Activated B cell treated with CpG ODN at 0.5 μM for 24 hours (primary cell): ENCODE results near the gene KIF26B. TPM values are rescaled to one million over a fixed set of nuclear protein-coding genes. Genes with fewer than 3 reads are reported as not detected.

Source experiments
- ATAC-seq: fragments of 200-7000 bp; cut with Tn5 transposase; one replicate; pipeline ENCODE4 v1.10.0; 2021; ENCODE audit warnings: low read depth, mild to moderate bottlenecking, moderate library complexity
- CTCF ChIA-PET: fragments of 350-600 bp; sonication (Branson Sonifier 250); formaldehyde crosslinking; loops from one replicate; lab custom pipeline; 2021; ENCODE audit warnings: antibody characterized with exemption; lab: Charles Lee
- POLR2A ChIA-PET: fragments of 350-600 bp; sonication (Branson Sonifier 250); formaldehyde crosslinking; loops from one replicate; lab custom pipeline; 2021; ENCODE audit warnings: antibody characterized with exemption; lab: Charles Lee
- DNase-seq: peaks from one replicate; pipeline ENCODE4 v3.0.0; 2022
- H3K27ac Mint-ChIP-seq: one replicate; pipeline ENCODE4 v1.8.0; 2020; ENCODE audit warnings: mixed read lengths
- H3K27me3 Mint-ChIP-seq: one replicate; pipeline ENCODE4 v1.8.0; 2021; ENCODE audit warnings: mixed read lengths
- H3K36me3 Mint-ChIP-seq: one replicate; pipeline ENCODE4 v1.8.0; 2021; ENCODE audit warnings: low read depth, mixed read lengths
- H3K4me1 Mint-ChIP-seq: one replicate; pipeline ENCODE4 v1.8.0; 2021; ENCODE audit warnings: mixed read lengths
- H3K4me3 Mint-ChIP-seq: one replicate; pipeline ENCODE4 v1.8.0; 2020; ENCODE audit warnings: mild to moderate bottlenecking, mixed read lengths
- H3K9me3 Mint-ChIP-seq: one replicate; pipeline ENCODE4 v1.8.0; 2020; ENCODE audit warnings: mixed read lengths
- CTCF ChIP-seq: fragments of 200-600 bp; IDR thresholded peaks from one replicate; pipeline ENCODE4 v1.8.0; 2022; ENCODE audit warnings: antibody characterized with exemption, mild to moderate bottlenecking
- intact Hi-C: fragments of 100-400 bp; cut with micrococcal nuclease; formaldehyde crosslinking; loops from one replicate; pipeline ENCODE4 v1.15.1; 2024
- total RNA-seq: library from RNA; stranded (reverse); gene quantifications from 2 replicates; pipeline ENCODE4 v1.2.3, GENCODE V29; 2022

KIF26B gene
- total RNA-seq, 1 donor from 2014 or later = 1.7 TPM

GRCh38 chr1:245538671-245539070 is 383.9 kb downstream of the KIF26B start:
- no peak for TF ChIP-seq CTCF
- no peaks in the 10 kb centered on the region for H3K4me1 Mint-ChIP-seq
- no peak overlapping the region for H3K4me3 Mint-ChIP-seq
- H3K9me3 Mint-ChIP-seq = no peaks in the 10 kb centered on the region
- POLR2A ChIA-PET = no interaction called here
- DNase-seq (no peak), ATAC-seq (no peak)
- H3K36me3 Mint-ChIP-seq = no peaks in the 10 kb centered on the region
- no peak overlapping the region for H3K27ac Mint-ChIP-seq
- H3K27me3 Mint-ChIP-seq = no peaks in the 10 kb centered on the region
- intact Hi-C loops = no loop called here
- CTCF ChIA-PET = no interaction called here

- DNase-seq (no peak), ATAC-seq (no peak)
- CTCF ChIA-PET = no interaction called here
- intact Hi-C loops = no loop called here
- Mint-ChIP-seq H3K36me3 (no peaks in the 10 kb centered on the region), H3K27me3 (no peaks in the 10 kb centered on the region), H3K27ac (no peak overlapping the region), H3K4me3 (no peak overlapping the region), H3K9me3 (no peaks in the 10 kb centered on the region), H3K4me1 (no peaks in the 10 kb centered on the region)
- TF ChIP-seq CTCF = no peak
- POLR2A ChIA-PET = no interaction called here
Measured at GRCh38 chr1:245541369-245541768, 386.6 kb downstream of the KIF26B start.

GRCh38 chr1:245542365-245542764 is 387.6 kb downstream of the KIF26B start:
- H3K4me1 Mint-ChIP-seq = no peaks in the 10 kb centered on the region
- H3K4me3 Mint-ChIP-seq = no peak overlapping the region
- ChIA-PET POLR2A (no interaction called here), CTCF (no interaction called here)
- ATAC-seq = no peak
- no peak overlapping the region for H3K27ac Mint-ChIP-seq
- no peaks in the 10 kb centered on the region for H3K27me3 Mint-ChIP-seq
- DNase-seq = no peak
- no peaks in the 10 kb centered on the region for H3K36me3 Mint-ChIP-seq
- intact Hi-C loops = no loop called here
- no peaks in the 10 kb centered on the region for H3K9me3 Mint-ChIP-seq
- no peak for TF ChIP-seq CTCF

GRCh38 chr1:245544236-245544635 is 389.5 kb downstream of the KIF26B start:
- H3K36me3 Mint-ChIP-seq = no peaks in the 10 kb centered on the region
- intact Hi-C loops = no loop called here
- H3K9me3 Mint-ChIP-seq = no peaks in the 10 kb centered on the region
- H3K4me1 Mint-ChIP-seq = no peaks in the 10 kb centered on the region
- H3K27ac Mint-ChIP-seq = no peak overlapping the region
- DNase-seq (no peak), ATAC-seq (no peak)
- no peak overlapping the region for H3K4me3 Mint-ChIP-seq
- no peak for TF ChIP-seq CTCF
- POLR2A ChIA-PET = no interaction called here
- H3K27me3 Mint-ChIP-seq = peaks cover 2% of the 10 kb centered on the region
- CTCF ChIA-PET = no interaction called here

- Mint-ChIP-seq H3K27me3 (peaks cover 2% of the 10 kb centered on the region), H3K27ac (no peak overlapping the region), H3K4me1 (no peaks in the 10 kb centered on the region), H3K4me3 (no peak overlapping the region), H3K9me3 (no peaks in the 10 kb centered on the region), H3K36me3 (no peaks in the 10 kb centered on the region)
- no peak for TF ChIP-seq CTCF
- intact Hi-C loops = no loop called here
- ATAC-seq = no peak
- CTCF ChIA-PET = no interaction called here
- DNase-seq = no peak
- POLR2A ChIA-PET = no interaction called here
Measured at GRCh38 chr1:245546875-245547274, 392.1 kb downstream of the KIF26B start.
